ENCODE data around the gene ODF4.
A peak's percentile ranks its signal among the peaks of the same experiment; 100 is the strongest.

Gene ODF4

DNA sequence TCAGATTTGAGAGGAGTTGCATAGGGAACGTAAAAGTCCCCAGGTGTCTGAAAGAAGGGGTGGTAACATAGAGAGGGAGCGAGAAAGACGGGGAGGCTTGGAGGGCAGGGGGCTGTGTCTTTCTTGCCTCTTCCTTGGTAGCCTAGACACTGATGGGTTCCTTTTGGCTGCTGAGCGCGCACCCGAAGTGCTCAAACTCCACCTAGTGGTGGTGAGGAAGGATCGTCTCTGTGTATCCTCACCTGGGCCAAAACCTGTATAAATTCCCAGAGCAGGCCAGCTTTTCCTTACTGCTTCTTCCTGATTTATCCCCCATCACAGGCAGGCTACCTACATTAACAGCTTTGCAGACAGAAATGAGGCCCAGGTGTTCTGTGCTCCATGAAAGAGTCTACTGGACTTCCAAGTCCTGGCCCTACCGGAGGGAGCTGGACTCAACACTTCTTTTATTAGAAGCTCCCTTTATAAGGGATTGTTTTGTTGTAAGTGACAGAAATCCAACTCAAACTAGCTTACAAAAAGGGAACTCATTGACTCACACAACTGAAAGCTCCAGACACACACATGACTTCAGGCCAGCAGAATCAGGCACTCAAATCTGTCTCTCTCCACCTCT, 38.9 kb upstream of the ODF4 start (continued):
- TF ChIP-seq, protein P1, sequence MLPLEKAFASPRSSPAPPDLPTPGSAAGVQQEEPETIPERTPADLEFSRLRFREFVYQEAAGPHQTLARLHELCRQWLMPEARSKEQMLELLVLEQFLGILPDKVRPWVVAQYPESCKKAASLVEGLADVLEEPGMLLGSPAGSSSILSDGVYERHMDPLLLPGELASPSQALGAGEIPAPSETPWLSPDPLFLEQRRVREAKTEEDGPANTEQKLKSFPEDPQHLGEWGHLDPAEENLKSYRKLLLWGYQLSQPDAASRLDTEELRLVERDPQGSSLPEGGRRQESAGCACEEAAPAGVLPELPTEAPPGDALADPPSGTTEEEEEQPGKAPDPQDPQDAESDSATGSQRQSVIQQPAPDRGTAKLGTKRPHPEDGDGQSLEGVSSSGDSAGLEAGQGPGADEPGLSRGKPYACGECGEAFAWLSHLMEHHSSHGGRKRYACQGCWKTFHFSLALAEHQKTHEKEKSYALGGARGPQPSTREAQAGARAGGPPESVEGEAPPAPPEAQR (tag by site-specific recombination; IDR thresholded peaks at IDR 0.05) = no peak
- TF ChIP-seq ZNF311 (tag by site-specific recombination; IDR thresholded peaks at IDR 0.05; ENCODE audit: borderline replicate concordance) (no peak), KLF10 (tag by site-specific recombination; IDR thresholded peaks at IDR 0.05) (no peak), ZNF654 (tag by site-specific recombination; IDR thresholded peaks at IDR 0.05; ENCODE audit: low read depth) (peak; percentile 96), ZFHX2 (tag by site-specific recombination; conservative IDR thresholded peaks at IDR 0.05) (no peak), ZNF157 (tag by site-specific recombination; IDR thresholded peaks at IDR 0.05) (no peak), ZNF202 (tag by site-specific recombination; IDR thresholded peaks at IDR 0.05; ENCODE audit: borderline replicate concordance) (no peak), MYNN (tag by site-specific recombination; IDR thresholded peaks at IDR 0.05; ENCODE audit: borderline replicate concordance) (no peak), ZNF48 (tag by site-specific recombination; IDR thresholded peaks at IDR 0.05) (no peak), ZFP37 (tag by site-specific recombination; IDR thresholded peaks at IDR 0.05) (no peak), ZBTB20 (tag by site-specific recombination; IDR thresholded peaks at IDR 0.05) (peak; percentile 94), ZNF830 (tag by site-specific recombination; IDR thresholded peaks at IDR 0.05; ENCODE audit: low read depth) (no peak), ZNF133 (tag by site-specific recombination; IDR thresholded peaks at IDR 0.05) (no peak)
- TF ChIP-seq, protein P2, sequence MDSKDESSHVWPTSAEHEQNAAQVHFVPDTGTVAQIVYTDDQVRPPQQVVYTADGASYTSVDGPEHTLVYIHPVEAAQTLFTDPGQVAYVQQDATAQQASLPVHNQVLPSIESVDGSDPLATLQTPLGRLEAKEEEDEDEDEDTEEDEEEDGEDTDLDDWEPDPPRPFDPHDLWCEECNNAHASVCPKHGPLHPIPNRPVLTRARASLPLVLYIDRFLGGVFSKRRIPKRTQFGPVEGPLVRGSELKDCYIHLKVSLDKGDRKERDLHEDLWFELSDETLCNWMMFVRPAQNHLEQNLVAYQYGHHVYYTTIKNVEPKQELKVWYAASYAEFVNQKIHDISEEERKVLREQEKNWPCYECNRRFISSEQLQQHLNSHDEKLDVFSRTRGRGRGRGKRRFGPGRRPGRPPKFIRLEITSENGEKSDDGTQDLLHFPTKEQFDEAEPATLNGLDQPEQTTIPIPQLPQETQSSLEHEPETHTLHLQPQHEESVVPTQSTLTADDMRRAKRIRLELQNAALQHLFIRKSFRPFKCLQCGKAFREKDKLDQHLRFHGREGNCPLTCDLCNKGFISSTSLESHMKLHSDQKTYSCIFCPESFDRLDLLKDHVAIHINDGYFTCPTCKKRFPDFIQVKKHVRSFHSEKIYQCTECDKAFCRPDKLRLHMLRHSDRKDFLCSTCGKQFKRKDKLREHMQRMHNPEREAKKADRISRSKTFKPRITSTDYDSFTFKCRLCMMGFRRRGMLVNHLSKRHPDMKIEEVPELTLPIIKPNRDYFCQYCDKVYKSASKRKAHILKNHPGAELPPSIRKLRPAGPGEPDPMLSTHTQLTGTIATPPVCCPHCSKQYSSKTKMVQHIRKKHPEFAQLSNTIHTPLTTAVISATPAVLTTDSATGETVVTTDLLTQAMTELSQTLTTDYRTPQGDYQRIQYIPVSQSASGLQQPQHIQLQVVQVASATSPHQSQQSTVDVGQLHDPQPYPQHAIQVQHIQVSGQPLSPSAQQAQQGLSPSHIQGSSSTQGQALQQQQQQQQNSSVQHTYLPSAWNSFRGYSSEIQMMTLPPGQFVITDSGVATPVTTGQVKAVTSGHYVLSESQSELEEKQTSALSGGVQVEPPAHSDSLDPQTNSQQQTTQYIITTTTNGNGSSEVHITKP (tag by site-specific recombination; IDR thresholded peaks at IDR 0.05) = 0 out of 2 replicates have a peak, but pooled peaks have one; percentile 33
- TF ChIP-seq, protein P3, sequence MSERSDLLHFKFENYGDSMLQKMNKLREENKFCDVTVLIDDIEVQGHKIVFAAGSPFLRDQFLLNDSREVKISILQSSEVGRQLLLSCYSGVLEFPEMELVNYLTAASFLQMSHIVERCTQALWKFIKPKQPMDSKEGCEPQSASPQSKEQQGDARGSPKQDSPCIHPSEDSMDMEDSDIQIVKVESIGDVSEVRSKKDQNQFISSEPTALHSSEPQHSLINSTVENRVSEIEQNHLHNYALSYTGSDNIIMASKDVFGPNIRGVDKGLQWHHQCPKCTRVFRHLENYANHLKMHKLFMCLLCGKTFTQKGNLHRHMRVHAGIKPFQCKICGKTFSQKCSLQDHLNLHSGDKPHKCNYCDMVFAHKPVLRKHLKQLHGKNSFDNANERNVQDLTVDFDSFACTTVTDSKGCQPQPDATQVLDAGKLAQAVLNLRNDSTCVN (tag by site-specific recombination; optimal IDR thresholded peaks at IDR 0.05) = peak; percentile 49
- TF ChIP-seq, protein P4, sequence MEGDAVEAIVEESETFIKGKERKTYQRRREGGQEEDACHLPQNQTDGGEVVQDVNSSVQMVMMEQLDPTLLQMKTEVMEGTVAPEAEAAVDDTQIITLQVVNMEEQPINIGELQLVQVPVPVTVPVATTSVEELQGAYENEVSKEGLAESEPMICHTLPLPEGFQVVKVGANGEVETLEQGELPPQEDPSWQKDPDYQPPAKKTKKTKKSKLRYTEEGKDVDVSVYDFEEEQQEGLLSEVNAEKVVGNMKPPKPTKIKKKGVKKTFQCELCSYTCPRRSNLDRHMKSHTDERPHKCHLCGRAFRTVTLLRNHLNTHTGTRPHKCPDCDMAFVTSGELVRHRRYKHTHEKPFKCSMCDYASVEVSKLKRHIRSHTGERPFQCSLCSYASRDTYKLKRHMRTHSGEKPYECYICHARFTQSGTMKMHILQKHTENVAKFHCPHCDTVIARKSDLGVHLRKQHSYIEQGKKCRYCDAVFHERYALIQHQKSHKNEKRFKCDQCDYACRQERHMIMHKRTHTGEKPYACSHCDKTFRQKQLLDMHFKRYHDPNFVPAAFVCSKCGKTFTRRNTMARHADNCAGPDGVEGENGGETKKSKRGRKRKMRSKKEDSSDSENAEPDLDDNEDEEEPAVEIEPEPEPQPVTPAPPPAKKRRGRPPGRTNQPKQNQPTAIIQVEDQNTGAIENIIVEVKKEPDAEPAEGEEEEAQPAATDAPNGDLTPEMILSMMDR (tag by site-specific recombination; IDR thresholded peaks at IDR 0.05) = peak; percentile 81
- TF ChIP-seq, protein P5, sequence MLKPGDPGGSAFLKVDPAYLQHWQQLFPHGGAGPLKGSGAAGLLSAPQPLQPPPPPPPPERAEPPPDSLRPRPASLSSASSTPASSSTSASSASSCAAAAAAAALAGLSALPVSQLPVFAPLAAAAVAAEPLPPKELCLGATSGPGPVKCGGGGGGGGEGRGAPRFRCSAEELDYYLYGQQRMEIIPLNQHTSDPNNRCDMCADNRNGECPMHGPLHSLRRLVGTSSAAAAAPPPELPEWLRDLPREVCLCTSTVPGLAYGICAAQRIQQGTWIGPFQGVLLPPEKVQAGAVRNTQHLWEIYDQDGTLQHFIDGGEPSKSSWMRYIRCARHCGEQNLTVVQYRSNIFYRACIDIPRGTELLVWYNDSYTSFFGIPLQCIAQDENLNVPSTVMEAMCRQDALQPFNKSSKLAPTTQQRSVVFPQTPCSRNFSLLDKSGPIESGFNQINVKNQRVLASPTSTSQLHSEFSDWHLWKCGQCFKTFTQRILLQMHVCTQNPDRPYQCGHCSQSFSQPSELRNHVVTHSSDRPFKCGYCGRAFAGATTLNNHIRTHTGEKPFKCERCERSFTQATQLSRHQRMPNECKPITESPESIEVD (tag by site-specific recombination; IDR thresholded peaks at IDR 0.05) = no peak
- TF ChIP-seq, protein P6, sequence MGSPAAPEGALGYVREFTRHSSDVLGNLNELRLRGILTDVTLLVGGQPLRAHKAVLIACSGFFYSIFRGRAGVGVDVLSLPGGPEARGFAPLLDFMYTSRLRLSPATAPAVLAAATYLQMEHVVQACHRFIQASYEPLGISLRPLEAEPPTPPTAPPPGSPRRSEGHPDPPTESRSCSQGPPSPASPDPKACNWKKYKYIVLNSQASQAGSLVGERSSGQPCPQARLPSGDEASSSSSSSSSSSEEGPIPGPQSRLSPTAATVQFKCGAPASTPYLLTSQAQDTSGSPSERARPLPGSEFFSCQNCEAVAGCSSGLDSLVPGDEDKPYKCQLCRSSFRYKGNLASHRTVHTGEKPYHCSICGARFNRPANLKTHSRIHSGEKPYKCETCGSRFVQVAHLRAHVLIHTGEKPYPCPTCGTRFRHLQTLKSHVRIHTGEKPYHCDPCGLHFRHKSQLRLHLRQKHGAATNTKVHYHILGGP (tag by site-specific recombination; IDR thresholded peaks at IDR 0.05) = no peak
- TF ChIP-seq, protein P7, sequence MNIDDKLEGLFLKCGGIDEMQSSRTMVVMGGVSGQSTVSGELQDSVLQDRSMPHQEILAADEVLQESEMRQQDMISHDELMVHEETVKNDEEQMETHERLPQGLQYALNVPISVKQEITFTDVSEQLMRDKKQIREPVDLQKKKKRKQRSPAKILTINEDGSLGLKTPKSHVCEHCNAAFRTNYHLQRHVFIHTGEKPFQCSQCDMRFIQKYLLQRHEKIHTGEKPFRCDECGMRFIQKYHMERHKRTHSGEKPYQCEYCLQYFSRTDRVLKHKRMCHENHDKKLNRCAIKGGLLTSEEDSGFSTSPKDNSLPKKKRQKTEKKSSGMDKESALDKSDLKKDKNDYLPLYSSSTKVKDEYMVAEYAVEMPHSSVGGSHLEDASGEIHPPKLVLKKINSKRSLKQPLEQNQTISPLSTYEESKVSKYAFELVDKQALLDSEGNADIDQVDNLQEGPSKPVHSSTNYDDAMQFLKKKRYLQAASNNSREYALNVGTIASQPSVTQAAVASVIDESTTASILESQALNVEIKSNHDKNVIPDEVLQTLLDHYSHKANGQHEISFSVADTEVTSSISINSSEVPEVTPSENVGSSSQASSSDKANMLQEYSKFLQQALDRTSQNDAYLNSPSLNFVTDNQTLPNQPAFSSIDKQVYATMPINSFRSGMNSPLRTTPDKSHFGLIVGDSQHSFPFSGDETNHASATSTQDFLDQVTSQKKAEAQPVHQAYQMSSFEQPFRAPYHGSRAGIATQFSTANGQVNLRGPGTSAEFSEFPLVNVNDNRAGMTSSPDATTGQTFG (tag by site-specific recombination; IDR thresholded peaks at IDR 0.05; ENCODE audit: borderline replicate concordance) = no peak
- TF ChIP-seq, protein P8, sequence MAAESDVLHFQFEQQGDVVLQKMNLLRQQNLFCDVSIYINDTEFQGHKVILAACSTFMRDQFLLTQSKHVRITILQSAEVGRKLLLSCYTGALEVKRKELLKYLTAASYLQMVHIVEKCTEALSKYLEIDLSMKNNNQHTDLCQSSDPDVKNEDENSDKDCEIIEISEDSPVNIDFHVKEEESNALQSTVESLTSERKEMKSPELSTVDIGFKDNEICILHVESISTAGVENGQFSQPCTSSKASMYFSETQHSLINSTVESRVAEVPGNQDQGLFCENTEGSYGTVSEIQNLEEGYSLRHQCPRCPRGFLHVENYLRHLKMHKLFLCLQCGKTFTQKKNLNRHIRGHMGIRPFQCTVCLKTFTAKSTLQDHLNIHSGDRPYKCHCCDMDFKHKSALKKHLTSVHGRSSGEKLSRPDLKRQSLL (tag by site-specific recombination; IDR thresholded peaks at IDR 0.05) = no peak

Measured in HEK293 (cell line).